IPS DF 6.9 (cell line): ENCODE results near the gene EPAS1.

Experiments used
- DNase-seq: peaks from one replicate; pipeline ENCODE4 v3.0.0-alpha.2; 2013; ENCODE audit warnings: low read depth, low spot score
- H3K27ac ChIP-seq: one replicate; pipeline ENCODE4 v1.5.1; 2013; ENCODE audit warnings: low read length, control low read depth
- H3K27me3 ChIP-seq: 2 replicates; pipeline ENCODE4 v1.6.1; 2013; ENCODE audit warnings: mild to moderate bottlenecking, low read length; ENCODE audit not compliant: control insufficient read depth, insufficient read depth
- H3K36me3 ChIP-seq: 2 replicates; pipeline ENCODE4 v1.6.1; 2013; ENCODE audit warnings: low read length; ENCODE audit not compliant: control insufficient read depth, insufficient read depth
- H3K4me1 ChIP-seq: 2 replicates; pipeline ENCODE4 v1.6.1; 2013; ENCODE audit warnings: low read length; ENCODE audit not compliant: control insufficient read depth, insufficient read depth
- H3K4me3 ChIP-seq: 2 replicates; pipeline ENCODE4 v1.5.1; 2013; ENCODE audit warnings: mild to moderate bottlenecking, low read length
- H3K9me3 ChIP-seq: 2 replicates; pipeline ENCODE4 v1.6.1; 2013; ENCODE audit warnings: low read length, inconsistent platforms; ENCODE audit not compliant: control insufficient read depth, insufficient read depth
- WGBS: extraction: QIAGEN DNeasy Blood & Tissue Kit; methylation state at CpG from one replicate; pipeline ENCODE4 v1.1.7; 2013; ENCODE audit warnings: mixed read lengths, missing lambda C conversion rate; ENCODE audit not compliant: insufficient read length, insufficient coverage; 5-methylcytosine and 5-hydroxymethylcytosine counted together

EPAS1 gene

DNA sequence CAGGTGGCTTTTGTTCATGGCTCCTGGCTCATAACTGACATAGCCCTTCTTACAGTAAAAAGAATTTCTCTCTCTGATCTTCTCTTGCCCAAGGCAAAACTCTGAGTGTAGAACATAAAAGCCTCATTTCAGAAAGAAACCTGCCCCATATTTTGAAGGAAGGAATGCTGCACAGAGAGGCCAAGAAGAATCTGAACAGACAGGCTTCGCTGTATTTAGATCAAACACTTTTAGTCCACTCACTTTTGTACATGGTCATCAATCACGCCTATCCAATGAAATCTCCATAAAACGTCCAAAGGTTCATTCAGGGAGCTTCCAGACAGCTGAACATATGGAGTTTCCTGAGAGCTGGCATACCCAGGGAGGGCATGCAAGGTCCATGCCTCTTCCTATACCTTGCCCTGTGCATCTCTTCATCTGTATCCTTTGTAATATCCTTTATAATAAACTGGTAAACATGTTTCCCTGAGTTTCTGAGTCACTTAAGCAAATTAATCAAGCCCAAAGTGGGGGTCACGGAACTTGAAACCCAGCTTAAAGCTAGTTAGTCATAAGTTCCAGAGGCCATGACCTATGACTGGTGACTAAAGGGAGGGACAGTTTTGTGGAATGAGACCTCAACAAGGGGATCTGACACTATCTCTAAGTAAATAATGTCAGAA lies 119.7 kb downstream of the EPAS1 start:
- H3K4me1 ChIP-seq, result no peaks in the 10 kb centered on the region
- H3K9me3 ChIP-seq, result no peaks in the 10 kb centered on the region; the same call in 1 of the 2 replicates
- H3K4me3 ChIP-seq, result no peak overlapping the region
- no peaks in the 10 kb centered on the region for H3K36me3 ChIP-seq
- no peaks in the 10 kb centered on the region for H3K27me3 ChIP-seq
- H3K27ac ChIP-seq, result no peak overlapping the region
- no CpG with 5 or more reads among the region's 4 CpGs for WGBS
- no peak for DNase-seq

DNA sequence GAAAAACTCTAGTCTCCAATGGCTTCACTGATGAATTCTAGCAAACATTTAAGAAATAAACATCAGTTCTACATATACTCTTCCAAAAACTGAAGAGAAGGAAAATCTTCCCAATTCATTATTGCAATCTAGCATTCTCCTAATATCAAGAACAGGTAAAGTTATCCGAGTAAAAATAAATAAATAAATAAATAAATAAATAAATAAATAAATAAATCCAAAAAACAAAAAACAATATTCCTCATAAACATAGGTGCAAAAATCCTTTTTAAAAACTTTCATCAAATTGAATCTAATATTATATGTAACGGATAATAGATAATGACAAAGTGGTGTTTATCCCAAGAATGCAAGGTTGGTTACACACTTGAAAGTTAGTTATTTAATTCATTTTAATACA lies 123.7 kb downstream of the EPAS1 start:
- no peak for DNase-seq
- no peak overlapping the region for H3K4me3 ChIP-seq
- H3K4me1 ChIP-seq, result no peaks in the 10 kb centered on the region
- H3K9me3 ChIP-seq, result no peaks in the 10 kb centered on the region; the same call in 1 of the 2 replicates
- no peaks in the 10 kb centered on the region for H3K36me3 ChIP-seq
- no CpG with 5 or more reads among the region's 2 CpGs for WGBS
- no peaks in the 10 kb centered on the region for H3K27me3 ChIP-seq
- H3K27ac ChIP-seq, result no peak overlapping the region

DNA sequence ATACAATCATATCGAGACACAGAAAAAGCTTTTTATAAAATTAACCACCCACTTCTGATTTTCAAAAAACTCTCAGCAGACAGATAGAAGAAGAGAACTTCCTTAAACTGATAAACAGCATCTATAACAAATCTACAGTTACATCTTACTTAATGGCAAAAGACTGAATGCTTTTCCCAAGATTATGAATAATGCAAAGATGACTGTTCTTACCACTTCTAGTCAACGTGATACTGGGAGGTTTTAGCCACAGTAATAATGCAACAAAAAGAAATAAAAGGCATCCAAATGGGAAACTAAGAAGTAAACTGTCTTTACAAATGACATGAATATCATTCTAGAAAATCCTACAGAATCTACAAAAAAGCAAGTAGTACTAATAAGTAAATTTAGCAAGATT lies 124.2 kb downstream of the EPAS1 start:
- Histone ChIP-seq H3K4me1 (no peaks in the 10 kb centered on the region), H3K27ac (no peak overlapping the region), H3K27me3 (no peaks in the 10 kb centered on the region), H3K36me3 (no peaks in the 10 kb centered on the region), H3K4me3 (no peak overlapping the region), H3K9me3 (no peaks in the 10 kb centered on the region; the same call in 1 of the 2 replicates)
- DNase-seq, result no peak
- WGBS, result no CpG with 5 or more reads among the region's 2 CpGs

DNA sequence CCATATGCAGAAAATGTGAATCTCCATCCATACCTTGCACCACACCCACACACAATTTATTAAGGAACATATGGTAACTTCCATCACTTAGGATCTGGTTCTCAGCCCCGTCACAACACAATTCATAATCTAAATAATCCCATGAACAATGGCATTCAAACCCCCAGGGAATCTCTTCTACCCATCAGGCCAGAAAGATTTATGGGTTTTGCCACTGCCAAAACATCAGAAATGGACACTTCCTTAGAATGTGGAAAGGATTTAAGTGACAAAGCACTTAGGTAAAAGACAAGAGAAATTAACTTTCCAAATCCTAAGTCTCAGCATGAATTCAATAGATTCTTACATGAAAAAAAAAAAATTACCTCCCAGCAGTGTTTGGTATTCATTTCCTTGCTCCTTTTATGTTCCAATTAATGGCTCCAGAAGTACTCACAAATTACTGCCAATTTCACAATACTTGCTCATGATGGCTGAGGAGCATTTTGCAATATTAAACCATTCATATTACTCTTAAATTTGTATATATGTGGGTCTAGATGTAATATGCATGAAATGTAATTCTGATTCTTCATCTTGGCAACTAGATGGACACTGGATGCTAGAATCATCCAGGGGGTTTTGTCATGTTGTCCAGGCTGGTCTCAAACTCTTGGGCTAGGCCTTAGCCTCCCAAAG lies 125.6 kb downstream of the EPAS1 start:
- Histone ChIP-seq H3K27ac (no peak overlapping the region), H3K27me3 (no peaks in the 10 kb centered on the region), H3K4me1 (no peaks in the 10 kb centered on the region), H3K9me3 (no peaks in the 10 kb centered on the region), H3K36me3 (no peaks in the 10 kb centered on the region), H3K4me3 (no peak overlapping the region)
- DNase-seq, result no peak
- no CpG with 5 or more reads among the region's 1 CpG for WGBS

DNA sequence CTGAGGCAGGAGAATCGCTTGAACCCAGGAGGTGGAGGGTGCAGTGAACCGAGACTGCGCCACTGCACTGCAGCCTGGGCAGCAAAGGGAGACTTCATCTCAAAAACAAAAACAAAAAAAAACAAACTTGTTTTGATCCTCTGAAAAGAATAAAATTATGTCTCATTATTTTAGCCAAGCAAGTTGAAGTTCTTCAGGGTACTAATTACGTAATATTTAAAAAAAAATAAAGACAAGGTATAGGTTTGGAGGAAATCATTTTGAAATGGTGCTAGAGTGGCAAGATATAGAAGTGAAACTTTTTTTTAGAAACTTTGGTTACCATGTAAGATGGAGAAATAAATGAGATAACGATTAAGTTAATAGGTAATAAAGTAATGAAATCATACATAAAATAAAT lies 127.7 kb downstream of the EPAS1 start:
- 100% methylated on average over 1 of the region's 5 CpGs for WGBS
- no peak for DNase-seq
- Histone ChIP-seq H3K4me3 (no peak overlapping the region), H3K36me3 (no peaks in the 10 kb centered on the region), H3K27ac (no peak overlapping the region), H3K9me3 (no peaks in the 10 kb centered on the region), H3K27me3 (no peaks in the 10 kb centered on the region), H3K4me1 (no peaks in the 10 kb centered on the region)

DNA sequence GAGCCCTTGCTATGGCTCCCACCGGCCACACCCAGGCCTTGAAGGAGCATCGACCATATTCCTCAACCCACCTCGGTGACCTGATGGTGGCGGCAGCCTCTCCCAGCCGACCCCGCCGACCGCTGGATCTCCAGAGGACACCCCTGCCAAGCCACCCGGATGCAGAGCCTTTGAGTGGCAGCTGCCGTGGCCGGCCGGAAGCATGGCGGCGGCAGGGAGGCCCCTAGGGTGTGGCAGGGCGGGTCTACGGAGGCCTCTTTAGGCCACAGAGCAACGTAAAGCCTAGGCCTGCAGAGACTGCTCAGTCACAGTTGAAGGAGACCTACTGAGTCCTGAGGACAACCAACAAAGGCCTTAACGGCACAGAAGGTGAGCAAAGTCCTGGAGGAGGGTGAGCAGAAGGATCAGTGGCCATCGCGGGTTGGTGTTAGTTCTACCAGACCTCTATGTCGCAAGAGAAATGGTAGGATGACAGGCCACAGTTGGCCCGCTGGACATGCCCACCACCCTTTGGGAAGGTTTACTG lies 131.8 kb downstream of the EPAS1 start:
- Histone ChIP-seq H3K27ac (no peak overlapping the region), H3K27me3 (no peaks in the 10 kb centered on the region), H3K4me1 (no peaks in the 10 kb centered on the region), H3K9me3 (no peaks in the 10 kb centered on the region), H3K4me3 (no peak overlapping the region), H3K36me3 (no peaks in the 10 kb centered on the region)
- DNase-seq, result no peak
- no CpG with 5 or more reads among the region's 22 CpGs for WGBS

DNA sequence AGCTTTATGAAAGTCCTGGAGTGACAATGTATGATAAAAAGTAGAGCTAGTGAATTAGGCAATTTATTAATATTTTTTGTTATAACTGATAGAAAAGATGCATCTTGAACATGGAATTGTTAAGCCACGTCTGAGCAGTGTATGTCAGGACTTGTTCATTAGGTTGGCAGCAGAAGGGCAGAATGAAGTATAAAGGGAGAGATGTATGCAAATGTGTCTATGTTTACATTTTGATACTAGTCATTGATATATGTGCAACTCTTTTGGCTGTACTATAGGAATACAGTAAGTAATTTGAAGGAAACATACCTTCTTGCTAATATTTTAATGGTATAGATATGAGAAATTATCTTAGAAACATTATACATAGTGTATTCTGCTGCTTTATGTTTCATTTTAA lies 133.2 kb downstream of the EPAS1 start:
- H3K27ac ChIP-seq, result no peak overlapping the region
- no peak for DNase-seq
- H3K4me1 ChIP-seq, result no peaks in the 10 kb centered on the region
- no peak overlapping the region for H3K4me3 ChIP-seq
- no peaks in the 10 kb centered on the region for H3K36me3 ChIP-seq
- no peaks in the 10 kb centered on the region for H3K27me3 ChIP-seq
- no peaks in the 10 kb centered on the region for H3K9me3 ChIP-seq
- no CpG with 5 or more reads among the region's 1 CpG for WGBS

DNA sequence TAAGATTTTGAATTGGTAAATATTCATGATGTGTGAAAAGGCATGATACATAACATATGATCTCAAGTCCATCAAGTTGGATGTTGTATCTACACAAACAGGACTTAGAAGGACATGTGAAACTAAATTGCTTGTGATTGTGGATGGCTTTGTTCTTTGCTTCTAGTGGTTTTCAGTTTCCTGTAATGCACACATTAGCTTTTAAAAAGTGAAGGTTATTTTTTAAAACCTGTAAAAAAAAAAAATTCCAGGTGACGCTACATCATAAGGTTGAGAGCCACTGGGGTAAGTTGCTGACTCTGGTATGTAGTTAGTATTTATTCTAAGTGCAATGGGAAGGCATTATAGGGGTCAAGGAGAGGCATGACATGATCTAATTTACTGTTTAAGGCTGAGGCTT lies 133.8 kb downstream of the EPAS1 start:
- Histone ChIP-seq H3K27me3 (no peaks in the 10 kb centered on the region), H3K27ac (no peak overlapping the region), H3K36me3 (no peaks in the 10 kb centered on the region), H3K9me3 (no peaks in the 10 kb centered on the region), H3K4me1 (no peaks in the 10 kb centered on the region), H3K4me3 (no peak overlapping the region)
- no CpG with 5 or more reads among the region's 1 CpG for WGBS
- no peak for DNase-seq

DNA sequence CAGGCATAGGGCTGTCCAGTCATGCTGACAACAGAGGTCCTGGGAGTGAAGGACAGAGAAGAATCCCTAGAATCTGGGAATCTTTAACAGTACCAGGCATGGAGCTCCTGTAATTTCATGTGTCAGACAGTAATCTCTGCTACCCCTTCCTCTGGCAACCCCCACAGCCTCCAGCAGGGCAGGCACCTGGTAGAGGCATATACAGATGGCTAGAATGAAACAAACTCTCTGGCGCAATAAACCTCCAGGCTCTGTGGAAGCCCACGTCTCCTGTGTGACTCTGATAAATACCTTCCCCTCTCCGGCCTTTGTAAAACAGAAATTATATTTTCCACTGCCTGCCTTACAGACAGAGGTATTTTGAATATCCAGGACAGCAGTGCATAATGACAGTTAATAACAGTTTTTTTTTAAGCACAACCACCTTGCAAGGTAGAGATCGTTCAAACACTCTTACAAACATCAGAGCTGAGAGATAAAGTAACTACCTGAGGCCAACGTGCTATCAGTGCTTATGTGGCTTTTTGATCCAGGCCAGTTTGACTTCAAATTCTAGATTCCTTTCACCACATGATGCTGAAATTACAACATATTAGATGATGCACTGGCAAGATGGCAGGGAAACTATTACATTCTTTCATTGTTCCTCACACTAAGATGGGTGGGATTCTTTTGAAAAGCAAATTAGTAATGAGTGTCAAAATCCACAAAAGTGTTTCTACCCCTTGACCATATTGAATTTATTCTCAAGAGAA lies 134.5 kb downstream of the EPAS1 start:
- H3K4me1 ChIP-seq, result no peaks in the 10 kb centered on the region
- WGBS, result no CpG with 5 or more reads among the region's 5 CpGs
- H3K9me3 ChIP-seq, result no peaks in the 10 kb centered on the region
- no peak overlapping the region for H3K4me3 ChIP-seq
- H3K36me3 ChIP-seq, result no peaks in the 10 kb centered on the region
- no peaks in the 10 kb centered on the region for H3K27me3 ChIP-seq
- H3K27ac ChIP-seq, result no peak overlapping the region
- no peak for DNase-seq

DNA sequence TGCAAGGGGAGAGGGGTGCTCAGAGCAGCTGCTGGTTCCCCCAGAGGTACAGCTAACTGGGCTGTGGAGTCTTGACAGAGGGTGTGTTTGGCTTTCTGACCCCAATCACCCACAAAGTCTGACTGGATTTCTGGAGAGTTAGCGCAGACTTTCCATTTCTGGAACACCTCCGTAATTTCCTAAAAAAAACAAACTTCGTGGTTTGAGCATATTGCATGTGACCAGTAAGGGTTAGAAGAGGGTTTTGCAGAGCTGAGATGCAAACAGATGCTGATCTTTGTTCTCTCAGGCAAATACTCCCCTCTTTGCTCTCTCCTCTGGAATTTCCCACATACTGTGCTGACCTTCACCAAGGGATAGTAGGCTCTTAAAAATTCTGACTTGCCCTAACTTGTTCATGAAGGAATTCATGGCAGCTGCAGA lies 137.7 kb downstream of the EPAS1 start:
- Histone ChIP-seq H3K36me3 (no peaks in the 10 kb centered on the region), H3K4me1 (no peaks in the 10 kb centered on the region), H3K4me3 (no peak overlapping the region), H3K9me3 (no peaks in the 10 kb centered on the region), H3K27me3 (no peaks in the 10 kb centered on the region), H3K27ac (no peak overlapping the region)
- DNase-seq, result no peak
- no CpG with 5 or more reads among the region's 3 CpGs for WGBS
